Nephron progenitor cell (in vitro differentiated cells): Measurements from ENCODE around the gene RHOU.
"Not testable (repeated sequence)": the region's sequence is repeated elsewhere in the genome, so short reads cannot be mapped to it uniquely, and the experiment has no call there.

Experiments used
- DNase-seq: peaks from one replicate; pipeline ENCODE4 v3.0.0; 2021
- H3K27ac Mint-ChIP-seq: 2 replicates; pipeline ENCODE4 v1.8.0; 2021; ENCODE audit warnings: mild to moderate bottlenecking, moderate library complexity, mixed read lengths
- H3K27me3 Mint-ChIP-seq: 2 replicates; pipeline ENCODE4 v1.8.0; 2021; ENCODE audit warnings: mild to moderate bottlenecking, low read depth, mixed read lengths; ENCODE audit not compliant: poor library complexity
- H3K36me3 Mint-ChIP-seq: 2 replicates; pipeline ENCODE4 v1.8.0; 2021; ENCODE audit warnings: low read depth, mixed read lengths
- H3K4me1 Mint-ChIP-seq: 2 replicates; pipeline ENCODE4 v1.8.0; 2021; ENCODE audit warnings: mixed read lengths
- H3K4me3 Mint-ChIP-seq: 2 replicates; pipeline ENCODE4 v1.8.0; 2021; ENCODE audit warnings: mild to moderate bottlenecking, moderate library complexity, mixed read lengths
- H3K9me3 Mint-ChIP-seq: 2 replicates; pipeline ENCODE4 v1.8.0; 2021; ENCODE audit warnings: mild to moderate bottlenecking, moderate library complexity, mixed read lengths
- CTCF ChIP-seq: fragments of 200-600 bp; sonication (generic); IDR thresholded peaks from 2 replicates; pipeline ENCODE4 v1.5.0; 2021; ENCODE audit warnings: antibody characterized with exemption

RHOU gene

GRCh38 chr1:228772516-228773212 lies 37.4 kb downstream of the RHOU start:
- H3K36me3 Mint-ChIP-seq, result no peaks in the 10 kb centered on the region
- peaks cover 2% of the 10 kb centered on the region for H3K27me3 Mint-ChIP-seq
- TF ChIP-seq CTCF, result no peak
- no peaks in the 10 kb centered on the region for H3K9me3 Mint-ChIP-seq
- H3K27ac Mint-ChIP-seq, result no peak overlapping the region
- peaks cover 52% of the 10 kb centered on the region for H3K4me1 Mint-ChIP-seq
- no peak overlapping the region for H3K4me3 Mint-ChIP-seq
- no peak for DNase-seq

- not testable (repeated sequence) for H3K4me3 Mint-ChIP-seq, H3K27me3 Mint-ChIP-seq, H3K36me3 Mint-ChIP-seq, H3K9me3 Mint-ChIP-seq, H3K27ac Mint-ChIP-seq, DNase-seq
- peaks cover 33% of the 10 kb centered on the region for H3K4me1 Mint-ChIP-seq
Observed at GRCh38 chr1:228775946-228776345, 40.7 kb downstream of the RHOU start.

- DNase-seq, result no peak
- no peaks in the 10 kb centered on the region for H3K36me3 Mint-ChIP-seq
- no peak overlapping the region for H3K4me3 Mint-ChIP-seq
- no peaks in the 10 kb centered on the region for H3K9me3 Mint-ChIP-seq
- no peaks in the 10 kb centered on the region for H3K27me3 Mint-ChIP-seq
- H3K27ac Mint-ChIP-seq, result no peak overlapping the region
- peaks cover 29% of the 10 kb centered on the region for H3K4me1 Mint-ChIP-seq
- TF ChIP-seq CTCF, result no peak
Observed at GRCh38 chr1:228776449-228776848, 41.2 kb downstream of the RHOU start.

- Mint-ChIP-seq H3K36me3 (no peaks in the 10 kb centered on the region), H3K4me3 (no peak overlapping the region)
- no peak for TF ChIP-seq CTCF
Observed at GRCh38 chr1:228777236-228777635, 42.0 kb downstream of the RHOU start.

GRCh38 chr1:228778026-228778425 lies 42.7 kb downstream of the RHOU start:
- Mint-ChIP-seq H3K9me3 (no peaks in the 10 kb centered on the region), H3K4me3 (no peak overlapping the region), H3K27me3 (no peaks in the 10 kb centered on the region), H3K36me3 (no peaks in the 10 kb centered on the region), H3K4me1 (peaks cover 15% of the 10 kb centered on the region), H3K27ac (no peak overlapping the region)
- no peak for TF ChIP-seq CTCF
- DNase-seq, result no peak

More at GRCh38 chr1:228777236-228777635, 42.0 kb downstream of the RHOU start:
- Mint-ChIP-seq H3K27ac (no peak overlapping the region), H3K9me3 (no peaks in the 10 kb centered on the region), H3K27me3 (no peaks in the 10 kb centered on the region), H3K4me1 (peaks cover 23% of the 10 kb centered on the region)
- DNase-seq, result no peak

GRCh38 chr1:228778466-228778865 lies 43.2 kb downstream of the RHOU start:
- Mint-ChIP-seq H3K4me3 (no peak overlapping the region), H3K27ac (no peak overlapping the region), H3K9me3 (no peaks in the 10 kb centered on the region), H3K27me3 (no peaks in the 10 kb centered on the region), H3K4me1 (peaks cover 12% of the 10 kb centered on the region), H3K36me3 (no peaks in the 10 kb centered on the region)
- TF ChIP-seq CTCF, result no peak
- DNase-seq, result no peak
